Measurements from ENCODE around the gene KLHL29. TPM values are rescaled to one million over a fixed set of nuclear protein-coding genes. Genes with fewer than 3 reads are reported as not detected.

The KLHL29 gene
- total and polyA plus RNA-seq, 10 of the 15 experiments (the other 5 are each of a cell fraction or from before 2014, with no cell fraction given) = 1.4 to 19.5 (median 6.1) TPM

DNA sequence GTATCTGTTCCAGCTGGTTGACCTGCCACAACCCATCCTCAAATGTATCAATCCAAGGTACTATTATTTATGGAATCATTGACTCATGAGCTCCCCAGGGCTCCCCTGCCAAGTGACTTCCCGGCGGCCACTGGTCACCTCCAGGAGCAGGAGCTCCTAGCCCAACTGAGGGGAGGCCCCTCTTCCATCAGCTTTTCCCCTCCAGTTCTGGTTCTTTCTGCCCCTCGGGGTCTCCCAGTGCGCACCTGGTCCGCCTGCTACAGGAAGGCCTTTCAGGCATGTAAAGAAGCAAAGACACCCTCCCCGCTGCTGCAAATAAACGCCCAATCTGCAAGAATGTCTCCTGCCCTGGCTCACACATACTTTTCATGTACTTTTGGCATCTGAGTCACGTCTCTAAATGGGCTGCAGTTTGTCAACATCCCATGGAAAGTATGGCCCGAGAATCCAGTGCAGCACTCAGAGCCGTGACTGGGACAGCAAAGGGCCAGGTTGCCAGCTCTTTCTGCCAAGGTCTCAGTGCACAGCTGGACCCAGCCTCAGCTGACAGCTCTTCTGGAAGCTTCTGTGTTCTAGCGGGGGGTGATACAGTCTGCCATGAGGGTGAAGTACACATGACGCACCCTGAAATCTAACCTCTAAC is 41.4 kb downstream of the KLHL29 start:
- ATAC-seq (no peak), FAIRE-seq (no peak), DNase-seq (ENCODE audit: low read depth, low spot score) (no peak)
- POLR2A ChIA-PET = no interaction called here
- in situ Hi-C loops (cut with MboI) = no loop called here
- CTCF ChIA-PET = interaction anchor here (1.4 kb wide), 1 partner anchor 11 kb away, joined by 5 read pairs; no protein-coding TSS in a partner anchor
- BruUV-seq (replicated peaks) = no TSS peak
- no peak overlapping the region for H3K9ac ChIP-seq (ENCODE audit: control insufficient read depth, insufficient read depth, low read length)
- intact Hi-C loops (cut with micrococcal nuclease; ENCODE audit: unreplicated experiment) = no loop called here
- 77% methylated on average over 12 of the region's 12 CpGs for WGBS (ENCODE audit: insufficient coverage, insufficient replicate concordance, low lambda C conversion rate, missing lambda C conversion rate)
- SMC1A ChIA-PET (ENCODE audit: uncharacterized antibody, unreplicated experiment) = no interaction called here
- H4K20me1 ChIP-seq (ENCODE audit: control insufficient read depth, insufficient read depth) = no peaks in the 10 kb centered on the region
- TF ChIP-seq ZNF622 (IDR thresholded peaks at IDR 0.05) (no peak), TCF12 (IDR thresholded peaks at IDR 0.05; ENCODE audit: low read depth, low read length) (no peak), BMI1 (IDR thresholded peaks at IDR 0.05; ENCODE audit: borderline replicate concordance) (no peak), RBBP5 (conservative IDR thresholded peaks at IDR 0.05) (no peak), EZH2 (IDR thresholded peaks at IDR 0.05; ENCODE audit: borderline replicate concordance, control insufficient read depth, low read depth, low read length) (no peak), HDAC2 (IDR thresholded peaks at IDR 0.05) (no peak), SIN3A (IDR thresholded peaks at IDR 0.05; ENCODE audit: low read depth, low read length) (no peak), ATF7 (IDR thresholded peaks at IDR 0.05; ENCODE audit: low read depth) (no peak), IKZF1 (conservative IDR thresholded peaks at IDR 0.05) (no peak), TCF3 (IDR thresholded peaks at IDR 0.05; ENCODE audit: borderline replicate concordance, insufficient read depth, low read depth, low read length) (no peak)
- TF ChIP-seq, protein P1, sequence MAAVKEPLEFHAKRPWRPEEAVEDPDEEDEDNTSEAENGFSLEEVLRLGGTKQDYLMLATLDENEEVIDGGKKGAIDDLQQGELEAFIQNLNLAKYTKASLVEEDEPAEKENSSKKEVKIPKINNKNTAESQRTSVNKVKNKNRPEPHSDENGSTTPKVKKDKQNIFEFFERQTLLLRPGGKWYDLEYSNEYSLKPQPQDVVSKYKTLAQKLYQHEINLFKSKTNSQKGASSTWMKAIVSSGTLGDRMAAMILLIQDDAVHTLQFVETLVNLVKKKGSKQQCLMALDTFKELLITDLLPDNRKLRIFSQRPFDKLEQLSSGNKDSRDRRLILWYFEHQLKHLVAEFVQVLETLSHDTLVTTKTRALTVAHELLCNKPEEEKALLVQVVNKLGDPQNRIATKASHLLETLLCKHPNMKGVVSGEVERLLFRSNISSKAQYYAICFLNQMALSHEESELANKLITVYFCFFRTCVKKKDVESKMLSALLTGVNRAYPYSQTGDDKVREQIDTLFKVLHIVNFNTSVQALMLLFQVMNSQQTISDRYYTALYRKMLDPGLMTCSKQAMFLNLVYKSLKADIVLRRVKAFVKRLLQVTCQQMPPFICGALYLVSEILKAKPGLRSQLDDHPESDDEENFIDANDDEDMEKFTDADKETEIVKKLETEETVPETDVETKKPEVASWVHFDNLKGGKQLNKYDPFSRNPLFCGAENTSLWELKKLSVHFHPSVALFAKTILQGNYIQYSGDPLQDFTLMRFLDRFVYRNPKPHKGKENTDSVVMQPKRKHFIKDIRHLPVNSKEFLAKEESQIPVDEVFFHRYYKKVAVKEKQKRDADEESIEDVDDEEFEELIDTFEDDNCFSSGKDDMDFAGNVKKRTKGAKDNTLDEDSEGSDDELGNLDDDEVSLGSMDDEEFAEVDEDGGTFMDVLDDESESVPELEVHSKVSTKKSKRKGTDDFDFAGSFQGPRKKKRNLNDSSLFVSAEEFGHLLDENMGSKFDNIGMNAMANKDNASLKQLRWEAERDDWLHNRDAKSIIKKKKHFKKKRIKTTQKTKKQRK (IDR thresholded peaks at IDR 0.05; ENCODE audit: low read depth, low read length) = no peak
- no peak overlapping the region for H2AFZ ChIP-seq (ENCODE audit: control insufficient read depth, low read depth, low read length)
- RAD21 ChIA-PET (ENCODE audit: unreplicated experiment) = no interaction called here
- no peak overlapping the region for H3K4me3 ChIP-seq
- H3K9me3 ChIP-seq (replicated peaks; ENCODE audit: control insufficient read depth, insufficient read depth, low read length) = no peaks in the 10 kb centered on the region
- no peaks in the 10 kb centered on the region; a peak in 2 of 4 replicates for H3K36me3 ChIP-seq (ENCODE audit: control insufficient read depth in 2 of 2, insufficient read depth in 2 of 2, low read length in 1 of 2)
- H3K4me1 ChIP-seq (ENCODE audit: control insufficient read depth, insufficient read depth, low read length) = no peaks in the 10 kb centered on the region
- H3K27me3 ChIP-seq (replicated peaks in 1 of 2; ENCODE audit: control insufficient read depth in 2 of 2, insufficient read depth in 2 of 2, low read length in 1 of 2) = no peaks in the 10 kb centered on the region
- H3K4me2 ChIP-seq (ENCODE audit: control insufficient read depth, insufficient read depth) = no peak overlapping the region
- H3K79me2 ChIP-seq (ENCODE audit: control insufficient read depth, insufficient read depth, low read length) = no peaks in the 10 kb centered on the region
- H3K27ac ChIP-seq (ENCODE audit: control insufficient read depth, insufficient read depth) = no peak overlapping the region
